Measurements from ENCODE around the gene CACNG8.

DNA sequence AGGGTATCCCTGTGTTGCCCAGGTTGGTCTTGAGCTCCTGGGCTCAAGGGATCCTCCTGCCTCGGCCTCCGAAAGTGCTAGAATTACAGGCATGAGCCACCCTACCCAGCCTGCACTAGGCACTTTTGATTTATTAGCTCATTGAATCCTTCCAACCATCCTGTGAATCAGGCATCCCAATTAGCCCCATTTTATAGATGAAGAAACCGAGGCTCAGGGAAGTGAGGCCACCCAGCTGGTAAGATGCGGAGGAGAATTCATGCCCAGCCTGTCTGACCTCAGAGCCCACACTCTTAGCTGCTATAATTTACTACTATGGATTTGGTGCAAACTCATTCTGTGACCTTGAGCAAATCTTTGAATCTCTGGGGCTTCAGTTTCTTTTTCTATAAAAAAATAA lies 17.8 kb upstream of the CACNG8 start:
- TF ChIP-seq CTCF (IDR thresholded peaks at IDR 0.05; ENCODE audit: low read depth, low read length) (no peak), POLR2A (IDR thresholded peaks at IDR 0.05; ENCODE audit: extremely low read depth, insufficient read length) (no peak), MYC (IDR thresholded peaks at IDR 0.05; ENCODE audit: low read depth, low read length) (no peak)
- TF ChIP-seq, protein P1, sequence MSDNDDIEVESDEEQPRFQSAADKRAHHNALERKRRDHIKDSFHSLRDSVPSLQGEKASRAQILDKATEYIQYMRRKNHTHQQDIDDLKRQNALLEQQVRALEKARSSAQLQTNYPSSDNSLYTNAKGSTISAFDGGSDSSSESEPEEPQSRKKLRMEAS (IDR thresholded peaks at IDR 0.05; ENCODE audit: low read depth, low read length): no peak

All from NB4 (cell line).